Fibroblast of skin of right biceps (primary cell): Measurements from ENCODE around the gene SDSL.

ENCODE experiments used
- DNase-seq: peaks from one replicate; pipeline ENCODE4 v3.0.0-alpha.2; 2013

The SDSL gene

DNA sequence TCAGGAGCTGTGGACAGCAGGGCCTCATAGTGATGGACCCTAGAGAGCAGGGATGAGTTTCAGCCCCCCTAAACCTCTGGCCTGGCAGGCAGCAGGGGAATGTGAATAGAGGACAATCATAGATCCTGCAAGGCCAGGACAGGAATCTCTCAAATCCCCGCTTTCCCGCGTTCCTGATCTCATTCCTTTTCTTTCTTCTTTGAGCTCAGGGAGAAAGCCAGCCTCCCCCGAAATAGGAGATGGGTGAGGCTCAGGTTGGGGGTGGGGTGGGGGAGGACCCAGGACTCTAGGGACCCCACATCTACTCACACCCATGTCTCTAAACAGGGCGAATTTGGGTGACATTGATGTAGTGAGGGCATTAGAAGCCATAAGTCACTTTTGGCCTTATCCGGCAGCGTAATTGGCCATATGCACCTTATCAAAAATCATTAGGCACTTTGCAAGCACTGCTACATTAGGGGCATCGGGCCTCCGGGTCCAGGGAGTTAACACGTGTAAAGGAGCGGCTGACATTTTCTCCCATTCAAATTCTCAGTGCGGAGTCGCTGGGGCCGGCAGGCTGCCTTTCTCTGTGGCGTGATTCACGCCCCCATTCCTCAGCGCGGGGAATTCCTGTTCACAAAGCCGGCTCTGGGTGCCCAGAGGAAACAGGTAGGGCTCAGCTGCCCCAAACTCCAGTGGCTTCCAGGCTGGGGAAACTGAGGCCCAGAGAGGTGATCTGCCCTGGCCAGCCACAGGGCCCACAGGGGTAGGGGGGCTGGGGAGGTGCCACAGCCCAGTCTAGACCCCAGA, 48.0 kb downstream of the SDSL start:
- DNase-seq = no peak

- DNase-seq = no peak
These were observed 48.9 kb downstream of the SDSL start for GRCh38 chr12:113470871-113471618.

- no peak for DNase-seq
These were observed 49.5 kb downstream of the SDSL start, which contains the start of gene LHX5 for GRCh38 chr12:113471619-113472171. Gene LHX5, minus strand, starts transcription at chr12:113471871. Its CDS starts 373 bp downstream, at chr12:113471498.

GRCh38 chr12:113472191-113473121, 50.3 kb downstream of the SDSL start:
- DNase-seq = no peak

DNA sequence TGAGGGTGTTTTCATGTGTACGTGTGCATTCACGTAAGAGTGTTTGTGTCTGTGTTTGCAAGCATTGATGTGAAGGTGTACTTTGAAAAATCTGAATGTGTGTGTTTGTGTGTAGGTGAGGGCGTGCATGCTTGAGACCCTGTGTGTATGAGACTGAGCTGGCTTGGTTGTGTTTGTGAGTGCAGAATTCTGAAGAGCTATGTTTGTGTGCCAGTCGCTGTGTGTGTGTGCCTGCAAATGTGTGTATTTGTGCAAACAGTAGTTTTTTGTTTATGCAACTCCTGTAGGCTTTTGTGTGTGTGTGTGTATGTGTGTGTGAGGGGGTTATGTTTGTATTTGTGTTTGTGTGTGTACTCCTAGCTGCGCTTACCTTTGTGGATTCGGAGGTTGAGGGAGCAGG, 51.2 kb downstream of the SDSL start:
- no peak for DNase-seq

- no peak for DNase-seq
These were observed 51.8 kb downstream of the SDSL start for GRCh38 chr12:113473942-113474341.

- no peak for DNase-seq
These were observed 52.7 kb downstream of the SDSL start for GRCh38 chr12:113474635-113475436.

DNA sequence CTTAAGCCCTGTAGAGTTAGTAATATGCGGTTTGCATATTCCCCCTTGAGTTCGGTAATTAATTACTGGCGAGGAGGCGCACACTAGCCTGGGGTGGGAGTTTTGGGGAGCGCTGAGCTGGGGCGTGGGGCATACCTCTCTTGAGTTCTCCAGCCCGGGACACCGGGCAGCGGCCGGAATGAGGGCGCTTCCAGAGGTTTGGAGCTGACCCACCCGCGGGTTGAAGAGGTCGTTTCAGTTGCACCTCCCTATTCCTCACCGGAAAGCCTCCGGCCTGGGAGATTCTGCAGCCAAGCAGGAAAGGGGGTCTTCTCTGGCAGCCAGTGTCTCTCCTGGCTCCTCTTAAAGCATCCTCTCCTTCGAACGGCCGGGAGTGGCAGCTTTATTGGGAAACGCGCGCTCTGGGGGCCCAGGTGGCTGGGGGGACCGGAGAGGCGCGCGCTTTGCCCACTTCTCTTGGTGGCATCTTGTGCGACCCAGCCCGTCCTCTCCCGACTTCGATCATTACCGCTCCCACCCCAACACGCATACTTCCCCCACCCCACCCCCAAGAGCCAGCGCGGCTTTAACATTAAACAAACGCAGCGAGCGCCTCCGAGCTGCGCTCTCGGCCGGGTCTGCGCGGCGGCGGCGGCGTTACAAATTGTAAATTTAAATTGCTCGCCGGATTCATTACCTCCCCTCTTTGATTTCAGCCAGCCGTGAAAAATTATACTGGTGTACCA, 53.4 kb downstream of the SDSL start:
- DNase-seq = no peak

- no peak for DNase-seq
These were observed 54.2 kb downstream of the SDSL start for GRCh38 chr12:113476176-113476986.

GRCh38 chr12:113477171-113477841, 55.1 kb downstream of the SDSL start:
- DNase-seq = no peak

DNA sequence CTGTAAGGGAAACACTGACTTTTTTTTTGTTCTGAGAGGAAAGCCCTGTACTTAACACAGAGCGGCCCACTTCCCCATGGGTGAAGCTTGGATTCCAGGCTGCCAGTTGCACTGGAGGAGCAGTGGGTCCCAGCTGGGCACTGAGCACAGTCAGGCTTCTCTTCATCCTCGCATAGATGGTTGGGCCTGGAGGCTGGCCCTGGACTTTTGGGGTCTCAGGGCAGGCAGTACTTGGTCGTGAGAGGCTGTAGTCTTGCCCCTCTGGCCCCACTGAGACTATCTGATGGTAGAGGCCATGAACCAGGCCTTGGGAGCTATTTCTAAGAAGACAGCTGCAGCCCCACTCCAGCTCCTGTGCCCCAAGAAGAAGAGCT, 55.6 kb downstream of the SDSL start:
- DNase-seq = no peak

- no peak for DNase-seq
These were observed 56.3 kb downstream of the SDSL start for GRCh38 chr12:113478351-113479011.

- no peak for DNase-seq
These were observed 57.0 kb downstream of the SDSL start for GRCh38 chr12:113479216-113479589.

- peak; percentile 34 for DNase-seq
These were observed 57.6 kb downstream of the SDSL start for GRCh38 chr12:113479590-113480335.

DNA sequence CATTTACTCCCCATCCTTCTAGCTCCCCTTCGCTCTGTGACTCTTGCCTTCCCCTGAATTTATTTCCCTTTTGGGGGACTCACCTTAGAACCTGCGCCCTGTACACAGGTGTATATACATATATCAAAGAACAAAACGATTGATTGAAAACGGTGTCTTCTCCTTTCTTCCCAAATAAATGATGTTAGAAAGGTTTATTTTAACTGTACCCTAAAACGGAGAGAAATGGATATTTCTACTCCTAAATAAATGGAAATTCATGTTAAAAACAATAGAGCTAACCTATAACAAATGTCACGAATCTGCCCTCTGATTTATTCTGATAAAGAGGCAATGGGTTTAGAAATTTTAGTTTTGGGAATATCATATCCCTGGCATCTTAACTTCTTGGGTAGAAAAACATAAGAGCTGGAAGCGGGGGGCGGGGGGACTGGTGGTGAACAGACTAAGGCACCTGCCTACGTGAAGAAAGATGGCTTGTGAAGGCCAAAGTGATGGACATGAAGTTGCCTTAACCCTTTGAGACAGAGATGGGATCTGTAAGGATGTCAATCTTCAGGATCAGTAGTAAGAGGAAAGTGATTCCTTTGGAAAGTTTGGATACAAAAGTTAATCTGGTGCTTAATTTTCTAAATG, 58.3 kb downstream of the SDSL start:
- no peak for DNase-seq

DNA sequence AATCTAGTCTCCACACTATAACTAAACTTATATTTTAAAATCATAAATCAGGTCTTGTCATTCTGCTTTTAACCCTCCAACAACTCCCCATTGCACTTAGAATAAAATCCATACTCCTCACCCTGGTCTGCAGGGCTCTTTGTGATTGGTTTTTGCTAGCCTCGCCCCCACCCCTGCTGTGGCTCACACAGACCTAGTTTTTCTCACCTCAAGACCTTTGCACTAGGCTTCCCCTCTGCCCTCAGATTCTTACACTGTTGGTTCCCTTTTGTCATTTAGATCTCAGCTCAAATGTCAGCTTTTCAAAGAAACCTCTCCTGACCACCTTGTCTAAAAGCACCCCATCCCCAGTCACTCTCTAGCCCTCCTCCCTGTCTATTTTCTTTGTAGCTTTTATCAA, 60.2 kb downstream of the SDSL start:
- no peak for DNase-seq

DNA sequence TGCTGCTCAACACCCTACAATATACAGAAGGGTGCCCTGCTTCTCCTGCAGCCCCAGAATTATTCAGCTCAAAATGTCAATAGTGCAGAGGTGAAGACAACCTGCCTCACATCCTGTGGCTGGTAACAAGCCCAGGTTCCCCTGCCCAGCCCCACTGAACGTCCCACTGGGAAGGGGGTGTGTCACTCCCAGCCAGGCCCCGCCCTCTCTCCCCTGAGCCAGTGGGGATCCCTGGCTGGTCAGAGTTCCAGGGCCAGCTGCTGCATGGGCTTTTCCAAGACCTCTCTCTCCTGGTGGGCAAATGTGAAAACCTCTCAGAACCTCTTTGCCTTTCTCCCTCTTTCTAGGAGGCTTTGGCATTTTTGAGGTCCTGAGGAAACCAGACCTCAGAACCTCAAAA, 63.1 kb downstream of the SDSL start:
- DNase-seq = no peak

GRCh38 chr12:113486722-113487121, 64.5 kb downstream of the SDSL start:
- no peak for DNase-seq
